CD8-positive, alpha-beta memory T cell (primary cell): ENCODE data around the gene KCNJ12. TPM values are rescaled to one million over a fixed set of nuclear protein-coding genes. Genes with fewer than 3 reads are reported as not detected.
"Not testable (repeated sequence)": the region's sequence is repeated elsewhere in the genome, so short reads cannot be mapped to it uniquely, and the experiment has no call there.

Experiments used
- CTCF ChIA-PET: fragments of 350-600 bp; sonication (Branson Sonifier 250); formaldehyde crosslinking; loops from one replicate; lab custom pipeline; 2021; ENCODE audit warnings: antibody characterized with exemption; lab: Charles Lee
- POLR2A ChIA-PET: fragments of 350-600 bp; sonication (Branson Sonifier 250); formaldehyde crosslinking; loops from one replicate; lab custom pipeline; 2021; ENCODE audit warnings: antibody characterized with exemption; lab: Charles Lee
- DNase-seq, 5 donors: peaks; one replicate each; pipeline versions ENCODE4 v3.0.0 to v3.0.0-alpha.2; 2020 to 2022; ENCODE audit warnings: mixed read lengths in 1 of 5
- H3K27ac ChIP-seq: one replicate; pipeline ENCODE4 v1.7.0; 2013; ENCODE audit warnings: low read depth, mild to moderate bottlenecking, low read length, moderate library complexity
- H3K27me3 ChIP-seq: 2 replicates; pipeline ENCODE4 v1.7.0; 2013; ENCODE audit warnings: low read length, mild to moderate bottlenecking; ENCODE audit not compliant: insufficient read depth, poor library complexity, severe bottlenecking
- H3K36me3 ChIP-seq: 2 replicates; pipeline ENCODE4 v1.7.0; 2013; ENCODE audit warnings: mild to moderate bottlenecking, low read length, moderate library complexity; ENCODE audit not compliant: insufficient read depth
- H3K4me1 ChIP-seq: 2 replicates; pipeline ENCODE4 v1.7.0; 2013; ENCODE audit warnings: mild to moderate bottlenecking, low read length, moderate library complexity; ENCODE audit not compliant: insufficient read depth
- H3K4me3 ChIP-seq: 2 replicates; pipeline ENCODE4 v1.7.0; 2013; ENCODE audit warnings: mild to moderate bottlenecking, low read length
- H3K9me3 ChIP-seq: 2 replicates; pipeline ENCODE4 v1.7.0; 2013; ENCODE audit warnings: mild to moderate bottlenecking, low read length
- H3K27ac Mint-ChIP-seq, 8 donors: one replicate each; pipeline ENCODE4 v1.8.0; 2020 to 2021; ENCODE audit warnings: mixed read lengths in 8 of 8, mild to moderate bottlenecking in 6 of 8, inconsistent platforms in 3 of 8, moderate library complexity in 3 of 8
- H3K27me3 Mint-ChIP-seq, 2 donors: one replicate each; pipeline ENCODE4 v1.8.0; 2020 to 2021; ENCODE audit warnings: mixed read lengths in 2 of 2, mild to moderate bottlenecking in 1 of 2, moderate library complexity in 1 of 2
- H3K36me3 Mint-ChIP-seq, 3 donors: one replicate each; pipeline ENCODE4 v1.8.0; 2020 to 2021; ENCODE audit warnings: mixed read lengths in 3 of 3, inconsistent platforms in 1 of 3, mild to moderate bottlenecking in 1 of 3
- H3K4me1 Mint-ChIP-seq, 3 donors: one replicate each; pipeline ENCODE4 v1.8.0; 2020 to 2021; ENCODE audit warnings: mixed read lengths in 3 of 3, inconsistent platforms in 1 of 3, mild to moderate bottlenecking in 1 of 3
- H3K4me3 Mint-ChIP-seq, 7 donors: one replicate each; pipeline ENCODE4 v1.8.0; 2020 to 2021; ENCODE audit warnings: mixed read lengths in 7 of 7, mild to moderate bottlenecking in 6 of 7, moderate library complexity in 4 of 7, inconsistent platforms in 2 of 7
- H3K9me3 Mint-ChIP-seq, 5 donors: one replicate each; pipeline ENCODE4 v1.8.0; 2020 to 2022; ENCODE audit warnings: mixed read lengths in 5 of 5, mild to moderate bottlenecking in 3 of 5, moderate library complexity in 2 of 5, inconsistent platforms in 1 of 5
- polyA plus RNA-seq: library from polyadenylated mRNA; unstranded; fragments of 300-500 nt; fragmentation: Illumina TruSeq; gene quantifications from one replicate; pipeline ENCODE4 v1.2.3, GENCODE V29; 2021
- total RNA-seq, 2 experiments: library from RNA; stranded (reverse); gene quantifications; one replicate each; pipeline ENCODE4 v1.2.3, GENCODE V29; 2021

KCNJ12 gene
- total and polyA plus RNA-seq, 3 experiments from 2014 or later, result not detected

- H3K27me3 Mint-ChIP-seq, DNase-seq, H3K27ac ChIP-seq, H3K4me3 ChIP-seq, H3K4me3 Mint-ChIP-seq, H3K27me3 ChIP-seq, H3K9me3 Mint-ChIP-seq, H3K4me1 Mint-ChIP-seq, CTCF ChIA-PET, POLR2A ChIA-PET, H3K9me3 ChIP-seq, H3K4me1 ChIP-seq, H3K36me3 Mint-ChIP-seq, H3K27ac Mint-ChIP-seq, H3K36me3 ChIP-seq: not testable (repeated sequence)
Measured at GRCh38 chr17:21413570-21414279, 37.6 kb downstream of the KCNJ12 start.

GRCh38 chr17:21414616-21415015 is 38.5 kb downstream of the KCNJ12 start:
- H3K27me3 ChIP-seq, H3K9me3 ChIP-seq, H3K4me3 ChIP-seq, H3K27ac Mint-ChIP-seq, H3K4me1 Mint-ChIP-seq, CTCF ChIA-PET, DNase-seq, H3K4me1 ChIP-seq, H3K4me3 Mint-ChIP-seq, H3K36me3 ChIP-seq, H3K27me3 Mint-ChIP-seq, H3K9me3 Mint-ChIP-seq, POLR2A ChIA-PET, H3K36me3 Mint-ChIP-seq, H3K27ac ChIP-seq: not testable (repeated sequence)

DNA sequence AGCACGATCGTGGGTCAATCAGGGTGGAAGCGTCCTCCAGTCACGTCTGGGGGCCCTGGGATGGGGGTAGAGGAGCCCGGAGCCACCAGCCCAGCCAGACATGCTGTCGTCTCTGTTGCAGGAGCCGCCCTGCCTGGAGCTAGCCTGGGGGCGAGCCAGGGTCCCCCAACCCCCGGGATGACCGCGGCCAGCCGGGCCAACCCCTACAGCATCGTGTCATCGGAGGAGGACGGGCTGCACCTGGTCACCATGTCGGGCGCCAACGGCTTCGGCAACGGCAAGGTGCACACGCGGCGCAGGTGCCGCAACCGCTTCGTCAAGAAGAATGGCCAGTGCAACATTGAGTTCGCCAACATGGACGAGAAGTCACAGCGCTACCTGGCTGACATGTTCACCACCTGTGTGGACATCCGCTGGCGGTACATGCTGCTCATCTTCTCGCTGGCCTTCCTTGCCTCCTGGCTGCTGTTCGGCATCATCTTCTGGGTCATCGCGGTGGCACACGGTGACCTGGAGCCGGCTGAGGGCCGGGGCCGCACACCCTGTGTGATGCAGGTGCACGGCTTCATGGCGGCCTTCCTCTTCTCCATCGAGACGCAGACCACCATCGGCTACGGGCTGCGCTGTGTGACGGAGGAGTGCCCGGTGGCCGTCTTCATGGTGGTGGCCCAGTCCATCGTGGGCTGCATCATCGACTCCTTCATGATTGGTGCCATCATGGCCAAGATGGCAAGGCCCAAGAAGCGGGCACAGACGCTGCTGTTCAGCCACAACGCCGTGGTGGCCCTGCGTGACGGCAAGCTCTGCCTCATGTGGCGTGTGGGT is 39.2 kb downstream of the KCNJ12 start:
- peaks cover 13% of the 10 kb centered on the region for H3K4me1 ChIP-seq
- H3K4me1 Mint-ChIP-seq, result peaks cover 6 to 11% (median 11%) of the 10 kb centered on the region in 3 donors
- POLR2A ChIA-PET, H3K36me3 ChIP-seq, H3K36me3 Mint-ChIP-seq, H3K4me3 Mint-ChIP-seq, H3K27me3 ChIP-seq, H3K27ac ChIP-seq, DNase-seq, H3K9me3 Mint-ChIP-seq, H3K27me3 Mint-ChIP-seq, H3K9me3 ChIP-seq, H3K4me3 ChIP-seq, H3K27ac Mint-ChIP-seq, CTCF ChIA-PET: not testable (repeated sequence)

- H3K4me3 Mint-ChIP-seq, H3K4me3 ChIP-seq, H3K27ac Mint-ChIP-seq, H3K27me3 Mint-ChIP-seq, CTCF ChIA-PET, POLR2A ChIA-PET, H3K36me3 Mint-ChIP-seq, DNase-seq, H3K36me3 ChIP-seq, H3K27me3 ChIP-seq, H3K9me3 ChIP-seq, H3K9me3 Mint-ChIP-seq, H3K27ac ChIP-seq: not testable (repeated sequence)
- peaks cover 6 to 11% (median 11%) of the 10 kb centered on the region in 3 donors for H3K4me1 Mint-ChIP-seq
- peaks cover 18% of the 10 kb centered on the region for H3K4me1 ChIP-seq
Measured at GRCh38 chr17:21416471-21416981, 40.4 kb downstream of the KCNJ12 start.

DNA sequence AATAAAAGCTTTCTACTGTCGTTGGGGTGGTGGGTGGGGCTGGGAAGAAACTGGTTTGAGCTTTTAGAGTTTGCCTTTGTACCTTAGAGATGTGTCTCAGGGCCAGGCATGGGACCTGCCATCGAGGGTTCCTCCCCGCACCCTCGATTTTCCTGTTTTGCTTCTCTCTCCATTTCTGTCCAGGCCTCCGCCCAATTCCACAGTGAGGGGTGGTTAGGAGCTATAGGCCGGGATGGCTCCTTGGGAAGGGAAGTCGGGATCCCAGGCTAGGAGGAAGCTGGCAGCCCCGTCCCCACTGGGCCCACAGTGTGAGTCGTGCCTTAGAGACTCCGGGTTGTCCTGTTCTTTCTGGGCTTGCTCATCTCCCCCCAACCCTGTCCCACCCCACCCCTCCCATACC is 41.2 kb downstream of the KCNJ12 start:
- peaks cover 18% of the 10 kb centered on the region for H3K4me1 ChIP-seq
- H3K27ac Mint-ChIP-seq, H3K9me3 ChIP-seq, H3K27me3 Mint-ChIP-seq, H3K27me3 ChIP-seq, POLR2A ChIA-PET, CTCF ChIA-PET, H3K27ac ChIP-seq, H3K9me3 Mint-ChIP-seq, H3K4me3 Mint-ChIP-seq, DNase-seq, H3K36me3 ChIP-seq, H3K36me3 Mint-ChIP-seq, H3K4me3 ChIP-seq: not testable (repeated sequence)
- peaks cover 6 to 11% (median 11%) of the 10 kb centered on the region in 3 donors for H3K4me1 Mint-ChIP-seq

- ChIA-PET CTCF (no interaction called here), POLR2A (no interaction called here)
- Histone ChIP-seq H3K27ac (no peak overlapping the region), H3K4me3 (no peak overlapping the region), H3K27me3 (no peaks in the 10 kb centered on the region), H3K4me1 (peaks cover 18% of the 10 kb centered on the region), H3K9me3 (no peaks in the 10 kb centered on the region), H3K36me3 (no peaks in the 10 kb centered on the region)
- peak overlapping the region in 1 of 7 donors; percentile 16 for H3K4me3 Mint-ChIP-seq
- no peak for DNase-seq
- H3K36me3 Mint-ChIP-seq, result no peaks in the 10 kb centered on the region
- H3K27ac Mint-ChIP-seq, result no peak overlapping the region
- peaks cover 6 to 11% (median 11%) of the 10 kb centered on the region in 3 donors for H3K4me1 Mint-ChIP-seq
- peaks cover 6 to 12% of the 10 kb centered on the region in 2 donors for H3K27me3 Mint-ChIP-seq
- H3K9me3 Mint-ChIP-seq, result peaks cover 0 to 1% (median 0%) of the 10 kb centered on the region in 5 donors
Measured at GRCh38 chr17:21417921-21418320, 41.8 kb downstream of the KCNJ12 start.

DNA sequence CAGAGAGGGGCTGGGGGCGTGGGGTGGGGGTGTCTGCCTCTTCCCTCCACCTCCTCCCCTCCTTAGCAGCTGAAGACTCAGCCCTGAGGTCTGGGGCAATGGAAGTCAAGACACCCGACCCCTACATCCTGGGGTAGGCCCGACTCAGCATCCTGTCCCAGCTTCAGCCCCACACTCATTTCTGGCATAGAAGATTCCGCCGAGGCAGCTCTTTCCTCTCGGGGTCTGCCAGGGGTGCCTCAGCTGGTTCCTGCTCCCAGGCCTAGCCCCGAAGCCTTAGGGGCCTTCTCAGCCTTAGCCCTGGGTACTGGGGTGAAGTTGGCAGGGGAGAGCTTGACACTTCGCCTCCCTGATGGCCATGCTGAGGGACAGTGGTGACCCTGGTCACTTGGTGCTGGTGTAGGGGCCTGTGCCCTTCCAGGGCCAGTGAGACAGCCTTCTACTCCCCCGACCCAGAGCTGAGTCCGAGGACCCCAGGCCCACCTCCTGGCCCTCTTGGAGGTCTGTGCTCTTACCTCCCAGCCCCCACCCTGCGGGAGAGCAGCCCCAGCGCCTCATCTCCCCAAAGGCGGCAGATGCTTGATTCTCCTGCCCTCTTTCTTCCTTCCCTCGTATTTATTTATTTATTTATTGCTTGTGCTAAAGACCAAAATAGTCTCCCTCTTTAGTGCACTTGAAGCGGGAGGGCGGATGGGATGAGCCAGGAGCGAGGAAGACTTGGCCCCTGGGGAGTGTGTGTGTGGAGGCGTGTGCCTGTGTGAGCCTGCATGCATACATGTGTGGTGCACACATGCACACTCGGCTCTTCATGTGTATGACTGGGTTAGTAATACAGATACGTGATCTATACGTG is 42.5 kb downstream of the KCNJ12 start:
- Mint-ChIP-seq H3K27me3 (peaks cover 6 to 12% of the 10 kb centered on the region in 2 donors), H3K9me3 (peaks cover 0 to 1% (median 0%) of the 10 kb centered on the region in 5 donors), H3K27ac (peak overlapping the region in 5 of 8 donors; percentile 47 to 93 (median 77)), H3K36me3 (no peaks in the 10 kb centered on the region), H3K4me1 (peaks cover 6 to 11% (median 11%) of the 10 kb centered on the region in 3 donors), H3K4me3 (peak overlapping the region in 6 of 7 donors; percentile 27 to 70 (median 60))
- DNase-seq, result no peak
- no peak overlapping the region for H3K4me3 ChIP-seq
- H3K36me3 ChIP-seq, result no peaks in the 10 kb centered on the region
- ChIA-PET CTCF (no interaction called here), POLR2A (no interaction called here)
- peaks cover 18% of the 10 kb centered on the region for H3K4me1 ChIP-seq
- no peaks in the 10 kb centered on the region for H3K27me3 ChIP-seq
- no peaks in the 10 kb centered on the region for H3K9me3 ChIP-seq
- H3K27ac ChIP-seq, result no peak overlapping the region
